HEK293 (cell line): ENCODE results near the gene HSPG2.
A peak's percentile ranks its signal among the peaks of the same experiment; 100 is the strongest.

Experiments
- CTCF ChIA-PET: fragments of 350-600 bp; formaldehyde crosslinking; extraction: SDS; loops from one replicate; lab custom pipeline; 2021; ENCODE audit warnings: antibody characterized with exemption; lab: Yijun Ruan, JAX
- POLR2A ChIA-PET: fragments of 300-600 bp; formaldehyde crosslinking; extraction: SDS; loops from one replicate; lab custom pipeline; 2020; ENCODE audit warnings: antibody characterized with exemption, inconsistent platforms; lab: Yijun Ruan, JAX
- H3K27ac ChIP-seq: fragments of 200-500 bp; sonication (Bioruptor generic); 2 replicates; pipeline ENCODE4 v1.5.1; 2014; ENCODE audit warnings: low read depth, low read length, control low read depth, inconsistent platforms; ENCODE audit errors: extremely low read depth
- H3K36me3 ChIP-seq, 2 experiments: fragments of 200-500 bp in 1 of 2; sonication (Bioruptor generic) in 1 of 2; 1 replicate in 1 of 2; 2 replicates in 1 of 2; pipeline ENCODE4 v1.5.1; 2014 to 2017; ENCODE audit warnings: inconsistent platforms in 2 of 2, low read length in 2 of 2; ENCODE audit not compliant: control insufficient read depth in 2 of 2, insufficient read depth in 1 of 2
- H3K4me1 ChIP-seq: fragments of 200-500 bp; sonication (Bioruptor generic); 2 replicates; pipeline ENCODE4 v1.5.1; 2014; ENCODE audit warnings: mild to moderate bottlenecking, low read length, inconsistent platforms; ENCODE audit not compliant: control insufficient read depth, insufficient read depth
- H3K4me3 ChIP-seq: 2 replicates; pipeline ENCODE4 v1.5.1; 2011; ENCODE audit warnings: low read depth, mild to moderate bottlenecking, control low read depth, low read length, moderate library complexity
- H3K9me3 ChIP-seq: fragments of 200-500 bp; sonication (Bioruptor generic); 2 replicates; pipeline ENCODE4 v1.5.1; 2014; ENCODE audit warnings: low read depth, low read length, inconsistent platforms; ENCODE audit not compliant: control insufficient read depth, insufficient read depth
- ATF2 ChIP-seq: fragments of 450-650 bp; formaldehyde crosslinking; IDR thresholded peaks from 2 replicates; pipeline ENCODE4 v1.5.1; 2016; ENCODE audit warnings: missing biosample characterization, missing genetic modification characterization, low read depth
- KLF16 ChIP-seq: fragments of 450-650 bp; formaldehyde crosslinking; IDR thresholded peaks from 2 replicates; pipeline ENCODE4 v1.5.1; 2017; ENCODE audit warnings: missing biosample characterization, missing genetic modification characterization
- PRDM10 ChIP-seq: fragments of 450-650 bp; formaldehyde crosslinking; IDR thresholded peaks from 2 replicates; pipeline ENCODE4 v1.5.1; 2016; ENCODE audit warnings: missing biosample characterization, missing genetic modification characterization
- REPIN1 ChIP-seq: fragments of 450-650 bp; formaldehyde crosslinking; IDR thresholded peaks from 2 replicates; pipeline ENCODE4 v1.5.1; 2017; ENCODE audit warnings: missing biosample characterization, missing genetic modification characterization, low read depth
- SCRT1 ChIP-seq: fragments of 450-650 bp; formaldehyde crosslinking; IDR thresholded peaks from 2 replicates; pipeline ENCODE4 v1.5.1; 2016; ENCODE audit warnings: missing biosample characterization, missing genetic modification characterization, borderline replicate concordance
- SCRT2 ChIP-seq: fragments of 450-650 bp; formaldehyde crosslinking; IDR thresholded peaks from 2 replicates; pipeline ENCODE4 v1.5.1; 2016; ENCODE audit warnings: missing biosample characterization, missing genetic modification characterization
- SP3 ChIP-seq: fragments of 450-650 bp; formaldehyde crosslinking; IDR thresholded peaks from 2 replicates; pipeline ENCODE4 v1.5.1; 2016; ENCODE audit warnings: missing biosample characterization, missing genetic modification characterization
- ZNF146 ChIP-seq: fragments of 450-650 bp; formaldehyde crosslinking; IDR thresholded peaks from 2 replicates; pipeline ENCODE4 v1.5.1; 2016; ENCODE audit warnings: missing biosample characterization, missing genetic modification characterization
- ZNF16 ChIP-seq: fragments of 450-650 bp; formaldehyde crosslinking; IDR thresholded peaks from 2 replicates; pipeline ENCODE4 v1.5.1; 2016; ENCODE audit warnings: low read depth, missing biosample characterization, missing genetic modification characterization
- ZNF341 ChIP-seq: fragments of 450-650 bp; formaldehyde crosslinking; IDR thresholded peaks from 2 replicates; pipeline ENCODE4; 2016; ENCODE audit warnings: low read depth, missing biosample characterization, missing genetic modification characterization
- ZNF518A ChIP-seq: fragments of 450-650 bp; formaldehyde crosslinking; conservative IDR thresholded peaks from 2 replicates; pipeline ENCODE4 v1.5.1; 2016; ENCODE audit warnings: low read depth, missing biosample characterization, missing genetic modification characterization
- ZNF830 ChIP-seq: fragments of 450-650 bp; IDR thresholded peaks from 2 replicates; pipeline ENCODE4 v1.5.0; 2018; ENCODE audit warnings: missing biosample characterization, missing genetic modification characterization, low read depth, mild to moderate bottlenecking, moderate library complexity
- ZNF837 ChIP-seq: fragments of 450-650 bp; formaldehyde crosslinking; IDR thresholded peaks from 2 replicates; pipeline ENCODE4 v1.5.1; 2016; ENCODE audit warnings: missing biosample characterization, missing genetic modification characterization

HSPG2 gene

GRCh38 chr1:21966247-21967000 is 29.3 kb upstream of the HSPG2 start:
- ChIA-PET CTCF (interaction anchor here (0.6 to 1.2 kb wide), 3 partner anchors 100 to 263 kb away, joined by 3 to 4 read pairs (median 3); no protein-coding TSS in a partner anchor), POLR2A (no interaction called here)
- H3K4me3 ChIP-seq = no peak overlapping the region
- H3K4me1 ChIP-seq = no peaks in the 10 kb centered on the region
- H3K36me3 ChIP-seq = no peaks in the 10 kb centered on the region
- H3K27ac ChIP-seq = no peak overlapping the region
- H3K9me3 ChIP-seq = no peaks in the 10 kb centered on the region
- TF ChIP-seq ZNF837 (tag by site-specific recombination) (no peak), SP3 (tag by site-specific recombination) (no peak), PRDM10 (tag by site-specific recombination) (no peak), KLF16 (tag by site-specific recombination) (no peak), ZNF830 (tag by site-specific recombination) (no peak), ZNF341 (tag by site-specific recombination) (no peak), SCRT2 (peak; percentile 97), ATF2 (tag by site-specific recombination) (peak; percentile 56), ZNF16 (no peak), ZNF518A (tag by site-specific recombination) (no peak), ZNF146 (tag by site-specific recombination) (no peak), REPIN1 (no peak), SCRT1 (tag by site-specific recombination) (peak; percentile 85)
